NCI-H526 treated with DMSO at 0.1 percent for 48 hours (cell line): Measurements from ENCODE around the gene NOP14.

ENCODE experiments used
- DNase-seq: peaks from one replicate; lab custom pipeline; 2025; lab: John Stamatoyannopoulos, UW

NOP14 gene

GRCh38 chr4:2914256-2915126 lies 48.7 kb downstream of the NOP14 start:
- no peak for DNase-seq

- no peak for DNase-seq
These were observed 50.0 kb downstream of the NOP14 start for GRCh38 chr4:2913168-2913567.

GRCh38 chr4:2911868-2912267 lies 51.3 kb downstream of the NOP14 start:
- DNase-seq: no peak

GRCh38 chr4:2910409-2910808 lies 52.8 kb downstream of the NOP14 start:
- no peak for DNase-seq

- no peak for DNase-seq
These were observed 53.6 kb downstream of the NOP14 start for GRCh38 chr4:2909583-2909982.

- DNase-seq: no peak
These were observed 54.5 kb downstream of the NOP14 start for GRCh38 chr4:2908686-2909085.

GRCh38 chr4:2907706-2908293 lies 55.4 kb downstream of the NOP14 start:
- no peak for DNase-seq

GRCh38 chr4:2907226-2907625 lies 56.0 kb downstream of the NOP14 start:
- DNase-seq: no peak

- no peak for DNase-seq
These were observed 57.0 kb downstream of the NOP14 start for GRCh38 chr4:2906218-2906617.

- no peak for DNase-seq
These were observed 57.7 kb downstream of the NOP14 start for GRCh38 chr4:2905544-2905943.

GRCh38 chr4:2902126-2902525 lies 61.1 kb downstream of the NOP14 start:
- DNase-seq: no peak

- no peak for DNase-seq
These were observed 62.0 kb downstream of the NOP14 start for GRCh38 chr4:2901186-2901585.

- DNase-seq: no peak
These were observed 62.5 kb downstream of the NOP14 start for GRCh38 chr4:2900741-2901140.

- no peak for DNase-seq
These were observed 65.2 kb downstream of the NOP14 start for GRCh38 chr4:2898001-2898400.

- DNase-seq: no peak
These were observed 69.4 kb downstream of the NOP14 start for GRCh38 chr4:2893772-2894171.

GRCh38 chr4:2891294-2891693 lies 71.9 kb downstream of the NOP14 start:
- no peak for DNase-seq

- no peak for DNase-seq
These were observed 74.3 kb downstream of the NOP14 start for GRCh38 chr4:2888886-2889285.
